Heart left ventricle (tissue), 16 donors: ENCODE measurements around the gene LEPROT. TPM values are rescaled to one million over a fixed set of nuclear protein-coding genes. Genes with fewer than 3 reads are reported as not detected.

Source experiments
- ATAC-seq, 4 donors: fragments of 200-7000 bp; cut with Tn5 transposase; one replicate each; pipeline ENCODE4 v1.9.1; 2020 to 2022; ENCODE audit warnings: moderate library complexity in 4 of 4, mild to moderate bottlenecking in 3 of 4, moderate number of reproducible peaks in 1 of 4
- DNase-seq, 5 donors: peaks; one replicate each; pipeline ENCODE4 v3.0.0-alpha.2; 2020
- H3K27ac ChIP-seq, 12 donors: fragments of 200-600 bp; sonication (generic) in 4 of 12; one replicate each; pipeline versions ENCODE4 v1.5.0 to v1.8.0; 2016 to 2022; ENCODE audit warnings: mild to moderate bottlenecking in 2 of 12
- H3K27me3 ChIP-seq, 9 donors: fragments of 200-600 bp; sonication (generic) in 2 of 9; one replicate each; pipeline versions ENCODE4 v1.5.1 to v1.8.0; 2016 to 2022; ENCODE audit warnings: mild to moderate bottlenecking in 3 of 9
- H3K36me3 ChIP-seq, 9 donors: fragments of 200-600 bp; sonication (generic) in 2 of 9; one replicate each; pipeline versions ENCODE4 v1.5.0 to v1.8.0; 2018 to 2022; ENCODE audit warnings: mild to moderate bottlenecking in 2 of 9
- H3K4me1 ChIP-seq, 12 donors: fragments of 200-600 bp; sonication (generic) in 4 of 12; one replicate each; pipeline versions ENCODE4 v1.5.0 to v1.8.0; 2016 to 2022; ENCODE audit warnings: mild to moderate bottlenecking in 3 of 12
- H3K4me3 ChIP-seq, 12 donors: fragments of 200-600 bp; sonication (generic) in 4 of 12; one replicate each; pipeline versions ENCODE4 v1.5.0 to v1.8.0; 2017 to 2022; ENCODE audit warnings: mild to moderate bottlenecking in 9 of 12, moderate library complexity in 4 of 12
- H3K9me3 ChIP-seq, 12 donors: fragments of 200-600 bp; sonication (generic) in 4 of 12; one replicate each; pipeline versions ENCODE4 v1.5.0 to v1.8.0; 2016 to 2022; ENCODE audit warnings: mild to moderate bottlenecking in 1 of 12
- POLR2A ChIP-seq, 2 donors: fragments of 450-650 bp; IDR thresholded peaks; one replicate each; pipeline ENCODE4 v1.6.1; 2017; ENCODE audit warnings: antibody characterized with exemption in 2 of 2, mild to moderate bottlenecking in 2 of 2, moderate library complexity in 2 of 2
- WGBS, 4 donors: extraction: QIAGEN DNeasy Blood & Tissue Kit in 2 of 4; methylation state at CpG; one replicate each; pipeline versions ENCODE4 v1.1.5 to v1.1.7; 2013 to 2018; 5-methylcytosine and 5-hydroxymethylcytosine counted together
- intact Hi-C, 10 donors: fragments of 100-400 bp; cut with DNase I; formaldehyde crosslinking; loops; one replicate each; pipeline versions ENCODE4 v1.11.1 to v1.14.2; 2022
- polyA plus RNA-seq, 2 donors: library from polyadenylated mRNA; stranded (reverse); fragments of 200-250 nt; gene quantifications; one replicate each; pipeline ENCODE4 v1.2.3, GENCODE V29; 2013
- total RNA-seq, 9 donors: library from RNA; depleted of rRNA in 2 of 9; stranded (reverse); fragments of >200 nt in 2 of 9; fragmentation: NEBNext Ultra II Directional in 3 of 9; extraction: Animal tissue kit (Norgen Biotek cat#: 25700) in 3 of 9; gene quantifications; one replicate each; pipeline versions ENCODE4 v1.1.0 to v1.2.4, GENCODE V29; 2016 to 2023
- TF ChIP-seq, protein P1 (sequence below), 12 donors: fragments of 200-600 bp; sonication (generic) in 4 of 12; IDR thresholded peaks; one replicate each; pipeline versions ENCODE4 v1.5.0 to v1.8.0; 2018 to 2022; ENCODE audit warnings: antibody characterized with exemption in 12 of 12, mild to moderate bottlenecking in 5 of 12
- donor health status: ischemic (EF 13 %, LVEDD 7.1; RV severe dilation, severe dysfunction).
- donor health status: healthy with polysubstance abuse.
- donor health status: DM: no; HTN: yes; CAD: no.
- donor health status: DM: no; HTN: no; CAD: no.
- donor health status: ischemic (EF 25% LVEDD 6.9; RV normal size, moderate dysfunction).
- donor health status: ischemic (EF 25% LVEDD 5.7; RV mildly dilated, moderate dysfunction).
- donor health status: healthy.
- donor health status: DM: yes; HTN: yes; CAD: no.
- donor health status: ischemic (EF 35%, LVEDD 5.7; RV mildly dilated, moderate dysfunction).
- donor health status: nonischemic (EF 11% LVEDD 7.7; RV severe dilation, severe dysfunction).
- donor health status: DM: yes; HTN: yes; CAD: no.
- donor health status: PGD.
- donor health status: ischemic (EF 29% LVEDD 5.4; RV normal size, mild dysfunction).
- donor health status: nonischemic (EF 23%, LVEDD 6.1; RV moderate dilation, normal function).

LEPROT gene
- total and polyA plus RNA-seq, 11 donors, result 20.8 to 66.2 (median 46.2) TPM

DNA sequence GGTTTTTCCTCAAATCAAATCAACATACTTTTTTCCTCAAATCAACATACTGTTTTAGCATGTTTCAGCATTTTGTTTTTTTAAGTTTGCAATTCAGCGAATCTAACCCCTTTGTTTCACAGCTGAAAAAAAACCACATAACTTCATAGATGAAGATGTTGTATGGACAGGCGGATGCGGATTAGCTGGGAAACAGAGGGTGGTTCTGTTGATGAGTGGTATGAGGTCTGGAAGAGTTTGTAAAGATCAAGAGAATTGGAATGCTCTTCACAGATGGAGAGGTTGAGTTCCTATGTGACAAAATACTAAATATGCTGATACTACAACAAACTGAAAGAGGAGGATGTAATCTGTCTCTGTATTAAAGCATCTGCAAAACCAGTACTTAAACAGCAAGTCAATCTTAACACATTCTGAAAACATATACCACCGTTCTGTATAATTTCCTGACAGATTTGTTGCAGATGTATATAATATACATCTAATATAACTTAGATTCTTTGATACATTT, 10.6 kb upstream of the LEPROT start:
- DNase-seq (no peak), ATAC-seq (no peak)
- Histone ChIP-seq H3K27ac (no peak overlapping the region), H3K4me3 (no peak overlapping the region), H3K36me3 (peaks cover 0 to 27% (median 4%) of the 10 kb centered on the region in 9 donors), H3K4me1 (no peaks in the 10 kb centered on the region), H3K27me3 (no peaks in the 10 kb centered on the region), H3K9me3 (no peaks in the 10 kb centered on the region)
- WGBS, 4 donors, result 95 to 96% (median 96%) methylated on average over 4 of the region's 4 CpGs
- TF ChIP-seq POLR2A (IDR thresholded peaks at IDR 0.05), result no peak
- TF ChIP-seq, protein P1, sequence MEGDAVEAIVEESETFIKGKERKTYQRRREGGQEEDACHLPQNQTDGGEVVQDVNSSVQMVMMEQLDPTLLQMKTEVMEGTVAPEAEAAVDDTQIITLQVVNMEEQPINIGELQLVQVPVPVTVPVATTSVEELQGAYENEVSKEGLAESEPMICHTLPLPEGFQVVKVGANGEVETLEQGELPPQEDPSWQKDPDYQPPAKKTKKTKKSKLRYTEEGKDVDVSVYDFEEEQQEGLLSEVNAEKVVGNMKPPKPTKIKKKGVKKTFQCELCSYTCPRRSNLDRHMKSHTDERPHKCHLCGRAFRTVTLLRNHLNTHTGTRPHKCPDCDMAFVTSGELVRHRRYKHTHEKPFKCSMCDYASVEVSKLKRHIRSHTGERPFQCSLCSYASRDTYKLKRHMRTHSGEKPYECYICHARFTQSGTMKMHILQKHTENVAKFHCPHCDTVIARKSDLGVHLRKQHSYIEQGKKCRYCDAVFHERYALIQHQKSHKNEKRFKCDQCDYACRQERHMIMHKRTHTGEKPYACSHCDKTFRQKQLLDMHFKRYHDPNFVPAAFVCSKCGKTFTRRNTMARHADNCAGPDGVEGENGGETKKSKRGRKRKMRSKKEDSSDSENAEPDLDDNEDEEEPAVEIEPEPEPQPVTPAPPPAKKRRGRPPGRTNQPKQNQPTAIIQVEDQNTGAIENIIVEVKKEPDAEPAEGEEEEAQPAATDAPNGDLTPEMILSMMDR (IDR thresholded peaks at IDR 0.05), result no peak
- intact Hi-C loops, result loop anchor here in 1 of 10 donors (10.0 kb wide), 1 partner anchor 145 kb away; no protein-coding TSS in a partner anchor

DNA sequence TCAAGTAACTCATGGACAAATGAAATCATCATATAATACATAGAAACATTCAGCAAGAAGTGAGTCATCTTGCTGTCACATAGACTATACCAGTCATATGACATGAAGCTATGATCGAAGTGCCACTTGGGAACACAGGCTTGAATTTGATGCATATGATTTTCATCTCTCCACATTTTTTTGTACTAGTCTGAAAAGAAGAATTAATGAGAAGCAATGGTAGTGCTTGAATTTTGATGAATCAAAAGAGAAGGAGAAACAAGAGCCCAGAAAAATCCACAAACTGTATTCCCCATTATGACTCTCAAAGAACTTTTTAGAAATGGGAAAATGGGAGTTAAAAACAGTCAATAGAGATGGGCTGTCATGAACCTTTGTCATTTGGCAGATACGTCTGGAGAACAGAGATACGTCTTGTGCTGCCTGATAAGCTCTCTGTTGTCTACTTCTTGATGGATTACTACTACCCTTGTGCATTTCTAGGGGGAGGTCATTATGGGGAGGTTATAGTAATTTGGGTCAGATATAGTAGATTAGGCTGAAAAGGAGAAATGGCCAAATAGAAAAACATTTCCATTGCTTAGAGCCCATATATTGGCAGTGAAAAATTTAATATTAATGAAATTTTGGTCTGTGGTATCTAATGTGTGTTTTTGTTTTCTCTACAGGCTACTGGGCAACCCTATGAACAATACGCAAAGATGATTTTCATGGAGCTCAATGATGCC, 8.0 kb upstream of the LEPROT start:
- Histone ChIP-seq H3K4me1 (no peaks in the 10 kb centered on the region), H3K9me3 (no peaks in the 10 kb centered on the region), H3K36me3 (peaks cover 0 to 27% (median 0%) of the 10 kb centered on the region in 9 donors), H3K4me3 (no peak overlapping the region), H3K27ac (no peak overlapping the region), H3K27me3 (no peaks in the 10 kb centered on the region)
- no peak for DNase-seq
- TF ChIP-seq, protein P1 (IDR thresholded peaks at IDR 0.05), result no peak
- TF ChIP-seq POLR2A (IDR thresholded peaks at IDR 0.05), result no peak
- intact Hi-C loops, result loop anchor here in 1 of 10 donors (10.0 kb wide), 1 partner anchor 148 kb away; no protein-coding TSS in a partner anchor
- no peak for ATAC-seq
- 80 to 89% (median 87%) methylated on average over 4 of the region's 4 CpGs for WGBS, 4 donors

DNA sequence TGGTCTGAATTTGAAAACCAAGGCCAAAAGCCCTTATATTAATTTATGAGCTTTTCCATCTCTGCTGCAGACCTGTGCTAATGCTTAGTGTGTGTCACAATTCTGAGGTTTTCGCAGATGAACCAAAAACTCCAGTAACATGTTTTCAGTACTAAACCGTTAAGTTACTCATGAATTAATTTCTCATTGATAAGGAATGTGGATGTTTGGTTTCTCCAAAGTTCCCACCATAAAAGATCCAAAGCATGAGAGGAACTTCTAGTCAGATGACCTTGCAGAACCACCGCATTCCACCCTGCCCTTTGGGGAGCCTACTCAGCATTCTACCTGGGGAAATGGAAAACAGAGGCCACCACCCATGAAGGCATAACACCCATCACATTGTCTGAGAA, 7.5 kb upstream of the LEPROT start:
- Histone ChIP-seq H3K4me3 (no peak overlapping the region), H3K9me3 (no peaks in the 10 kb centered on the region), H3K27me3 (no peaks in the 10 kb centered on the region), H3K27ac (no peak overlapping the region), H3K36me3 (peaks cover 0 to 22% (median 0%) of the 10 kb centered on the region in 9 donors), H3K4me1 (no peaks in the 10 kb centered on the region)
- ATAC-seq (no peak), DNase-seq (no peak)
- no peak for TF ChIP-seq POLR2A (IDR thresholded peaks at IDR 0.05)
- TF ChIP-seq, protein P1 (IDR thresholded peaks at IDR 0.05), result no peak
- intact Hi-C loops, result loop anchor here in 1 of 10 donors (10.0 kb wide), 1 partner anchor 148 kb away; no protein-coding TSS in a partner anchor
- 92 to 97% (median 94%) methylated on average over 3 of the region's 3 CpGs for WGBS, 4 donors

DNA sequence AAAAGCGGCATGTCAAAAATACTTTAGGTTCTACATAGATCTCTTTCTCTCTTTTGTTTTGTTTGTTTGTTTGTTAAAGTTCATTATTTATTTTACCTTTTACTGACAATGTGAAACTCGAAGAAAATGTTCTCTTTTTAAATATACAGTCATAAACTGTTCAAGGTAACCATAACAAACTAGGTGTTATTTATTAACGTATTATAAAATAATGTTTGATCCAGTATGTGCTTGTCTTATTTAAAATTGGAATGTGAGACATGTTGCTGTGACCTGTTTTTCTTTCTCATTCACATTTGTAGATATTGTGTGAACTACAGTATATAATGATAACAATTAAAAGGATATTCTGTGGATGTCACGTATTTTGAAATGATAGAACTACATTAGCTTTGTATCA, 5.9 kb upstream of the LEPROT start:
- DNase-seq, result no peak
- Histone ChIP-seq H3K27me3 (no peaks in the 10 kb centered on the region), H3K9me3 (no peaks in the 10 kb centered on the region), H3K4me3 (no peak overlapping the region), H3K27ac (no peak overlapping the region), H3K36me3 (peaks cover 0 to 13% (median 0%) of the 10 kb centered on the region in 9 donors), H3K4me1 (peaks cover 0 to 4% (median 0%) of the 10 kb centered on the region in 12 donors)
- TF ChIP-seq, protein P1 (IDR thresholded peaks at IDR 0.05), result no peak
- TF ChIP-seq POLR2A (IDR thresholded peaks at IDR 0.05), result no peak
- ATAC-seq, result no peak
- 88 to 94% (median 89%) methylated on average over 4 of the region's 4 CpGs for WGBS, 4 donors
- intact Hi-C loops, result loop anchor here in 1 of 10 donors (10.0 kb wide), 1 partner anchor 150 kb away; no protein-coding TSS in a partner anchor
